HepG2 (cell line): Measurements from ENCODE around the gene ZKSCAN1. TPM values are rescaled to one million over a fixed set of nuclear protein-coding genes. Genes with fewer than 3 reads are reported as not detected.

Experiments used
- AGO1 ChIP-seq: fragments of 200-400 bp; formaldehyde crosslinking; IDR thresholded peaks from 2 replicates; pipeline ENCODE4 v1.6.1; 2017; ENCODE audit warnings: mild to moderate bottlenecking, low read depth, low read length, moderate library complexity; ENCODE audit not compliant: poor library complexity, severe bottlenecking
- AKAP8 ChIP-seq: sonication (generic); formaldehyde crosslinking; IDR thresholded peaks from 2 replicates; pipeline ENCODE4 v1.5.1; 2020; ENCODE audit warnings: mild to moderate bottlenecking, missing genetic modification reagents
- CBX1 ChIP-seq: IDR thresholded peaks from one replicate; pipeline ENCODE4 v1.6.1; 2016; ENCODE audit warnings: antibody characterized with exemption, low read depth
- CC2D1A ChIP-seq: sonication (generic); formaldehyde crosslinking; IDR thresholded peaks from 2 replicates; pipeline ENCODE4 v1.8.1; 2023; ENCODE audit warnings: mild to moderate bottlenecking, missing genetic modification reagents
- FOXK2 ChIP-seq: fragments of 450-650 bp; IDR thresholded peaks from 2 replicates; pipeline ENCODE4 v1.6.1; 2016
- IRX3 ChIP-seq: sonication (generic); formaldehyde crosslinking; IDR thresholded peaks from 2 replicates; pipeline ENCODE4 v1.8.1; 2023; ENCODE audit warnings: mild to moderate bottlenecking, low read depth, missing genetic modification reagents, borderline replicate concordance
- ISL2 ChIP-seq: sonication (generic); formaldehyde crosslinking; IDR thresholded peaks from 2 replicates; pipeline ENCODE4 v1.5.0; 2020; ENCODE audit warnings: missing genetic modification reagents
- KDM3A ChIP-seq: IDR thresholded peaks from 2 replicates; pipeline ENCODE4 v1.6.1; 2018; ENCODE audit warnings: low read depth, missing compliant biosample characterization
- MTA3 ChIP-seq: sonication (generic); formaldehyde crosslinking; IDR thresholded peaks from 2 replicates; pipeline ENCODE4 v1.4.0; 2020; ENCODE audit warnings: missing genetic modification reagents
- NFIB ChIP-seq: sonication (generic); formaldehyde crosslinking; IDR thresholded peaks from 2 replicates; pipeline ENCODE4 v1.9.0; 2021; ENCODE audit warnings: missing genetic modification reagents, mild to moderate bottlenecking, borderline replicate concordance
- POGZ ChIP-seq: sonication (generic); formaldehyde crosslinking; IDR thresholded peaks from 2 replicates; pipeline ENCODE4 v1.4.0; 2020; ENCODE audit warnings: mild to moderate bottlenecking, missing genetic modification reagents
- REST ChIP-seq, 2 experiments: IDR thresholded peaks; 2 replicates each; pipeline ENCODE4 v1.6.1; 2011 to 2012; ENCODE audit warnings: low read length in 2 of 2, borderline replicate concordance in 1 of 2, low read depth in 1 of 2, mild to moderate bottlenecking in 1 of 2, moderate library complexity in 1 of 2
- RFX1 ChIP-seq: fragments of 450-650 bp; IDR thresholded peaks from 2 replicates; pipeline ENCODE4 v1.6.1; 2017
- ZFP91 ChIP-seq: sonication (generic); formaldehyde crosslinking; IDR thresholded peaks from 2 replicates; pipeline ENCODE4 v1.9.0; 2022; ENCODE audit warnings: missing genetic modification reagents, mild to moderate bottlenecking, borderline replicate concordance
- ZNF136 ChIP-seq: sonication (generic); formaldehyde crosslinking; IDR thresholded peaks from 2 replicates; pipeline ENCODE4 v1.8.1; 2022; ENCODE audit warnings: low read depth, mild to moderate bottlenecking, moderate library complexity, missing genetic modification reagents
- ZNF224 ChIP-seq: sonication (generic); formaldehyde crosslinking; IDR thresholded peaks from 2 replicates; pipeline ENCODE4 v1.5.0; 2020; ENCODE audit warnings: mild to moderate bottlenecking, missing genetic modification reagents
- ZNF230 ChIP-seq: sonication (generic); formaldehyde crosslinking; IDR thresholded peaks from 2 replicates; pipeline ENCODE4 v1.4.0; 2020; ENCODE audit warnings: mild to moderate bottlenecking, missing genetic modification reagents
- ZNF362 ChIP-seq: sonication (generic); formaldehyde crosslinking; IDR thresholded peaks from 2 replicates; pipeline ENCODE4 v1.4.0; 2020; ENCODE audit warnings: missing genetic modification reagents, mild to moderate bottlenecking, borderline replicate concordance
- ZNF558 ChIP-seq: sonication (generic); formaldehyde crosslinking; IDR thresholded peaks from 2 replicates; pipeline ENCODE4 v1.9.0; 2022; ENCODE audit warnings: mild to moderate bottlenecking, missing genetic modification reagents, borderline replicate concordance
- ZNF577 ChIP-seq: sonication (generic); formaldehyde crosslinking; IDR thresholded peaks from 2 replicates; pipeline ENCODE4 v1.4.0; 2020; ENCODE audit warnings: mild to moderate bottlenecking, low read depth, missing genetic modification reagents, borderline replicate concordance
- ZNF670 ChIP-seq: sonication (generic); formaldehyde crosslinking; IDR thresholded peaks from 2 replicates; pipeline ENCODE4 v1.8.0; 2022; ENCODE audit warnings: mild to moderate bottlenecking, missing genetic modification reagents, borderline replicate concordance
- ZNF776 ChIP-seq: sonication (generic); formaldehyde crosslinking; IDR thresholded peaks from 2 replicates; pipeline ENCODE4 v1.4.0; 2020; ENCODE audit warnings: mild to moderate bottlenecking, missing genetic modification reagents
- polyA plus RNA-seq, 8 experiments: library from polyadenylated mRNA; depleted of rRNA in 3 of 8; stranded (reverse) in 7 of 8; unstranded in 1 of 8; fragments of >200 nt; fragmentation: Illumina TruSeq in 4 of 8; extraction: Trizol in 4 of 8; gene quantifications; 2 replicates each; pipeline versions ENCODE4 v1.2.1 to v1.2.3, GENCODE V29; 2011 to 2016; ENCODE audit warnings: low read depth in 4 of 8, missing spikeins in 1 of 8, mixed read lengths in 1 of 8; ENCODE audit not compliant: insufficient read depth in 1 of 8
- total RNA-seq, 5 experiments: library from RNA; depleted of rRNA; stranded (reverse); fragments of >200 nt; fragmentation: Illumina TruSeq; extraction: Trizol; gene quantifications; 2 replicates each; pipeline ENCODE4 v1.2.3, GENCODE V29; 2016; ENCODE audit warnings: low read depth in 1 of 5
- TF ChIP-seq, protein P1 (sequence below): conservative IDR thresholded peaks from 2 replicates; pipeline ENCODE4 v1.6.1; 2018; ENCODE audit warnings: missing genetic modification reagents

The ZKSCAN1 gene
- total and polyA plus RNA-seq, 2 of the 13 experiments (the other 11 are each of a cell fraction or from before 2014, with no cell fraction given): 46.4 to 60.6 TPM

DNA sequence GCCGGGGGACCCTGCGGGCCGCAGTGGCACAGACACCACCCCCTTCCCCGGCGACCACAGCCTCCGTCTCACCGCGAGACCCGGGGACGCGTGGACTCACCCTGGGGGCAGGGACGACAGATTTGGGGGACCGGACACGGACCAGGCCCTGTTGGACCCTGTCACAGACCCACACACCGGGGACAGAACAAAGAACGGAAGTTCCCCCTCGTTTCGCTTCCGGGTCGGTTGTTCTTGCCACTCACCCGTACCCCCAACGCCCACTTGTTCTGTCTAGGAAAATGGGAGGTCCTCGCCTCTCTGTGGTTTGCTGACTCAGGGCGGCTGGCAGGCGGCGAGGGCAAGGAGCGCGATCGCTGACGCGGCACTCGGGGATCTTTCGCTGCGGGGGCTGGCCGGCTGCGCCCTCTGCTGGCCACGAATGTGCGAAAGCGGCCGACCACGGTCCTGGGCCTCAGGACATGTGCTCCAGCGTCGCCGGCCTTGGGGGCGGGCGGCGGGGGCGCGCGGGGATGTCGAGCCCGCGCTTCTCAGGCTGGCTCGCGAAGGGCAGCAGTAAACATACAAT lies 66.2 kb downstream of the ZKSCAN1 start, which contains the start of gene ZNF3 (continued):
- no peak for TF ChIP-seq CC2D1A
- peak; percentile 93 for TF ChIP-seq IRX3 (CRISPR knock-in tag)
- peak; percentile 88 for TF ChIP-seq ZNF776 (CRISPR knock-in tag)
- peak; percentile 55; the same call in 1 of the 2 replicates for TF ChIP-seq ZNF230 (CRISPR knock-in tag)
- TF ChIP-seq RFX1: no peak
- peak; percentile 52; the same call in 1 of the 2 replicates for TF ChIP-seq ZNF362
- peak; percentile 74; the same call in 1 of the 2 replicates for TF ChIP-seq ISL2
- TF ChIP-seq ZFP91 (CRISPR knock-in tag): peak; percentile 97
- peak; percentile 20; the same call in 1 of the 2 replicates for TF ChIP-seq ZNF136 (CRISPR knock-in tag)
- peak; percentile 71 for TF ChIP-seq CBX1
- no peak for TF ChIP-seq MTA3 (CRISPR knock-in tag)
- TF ChIP-seq AKAP8: no peak; the same call in 1 of the 2 replicates
- TF ChIP-seq ZNF558 (CRISPR knock-in tag): peak; percentile 91; the same call in 1 of the 2 replicates
- no peak for TF ChIP-seq ZNF577 (CRISPR knock-in tag)
- TF ChIP-seq KDM3A (CRISPR knock-in tag): peak; percentile 100
- TF ChIP-seq POGZ (CRISPR knock-in tag): peak; percentile 86
- 0 out of 4 replicates have a peak, but pooled peaks of 1 of the 2 experiments have one; percentile 26 for TF ChIP-seq REST (IDR thresholded peaks at IDR 0.05; ENCODE audit: borderline replicate concordance in 1 of 2, low read depth in 1 of 2, low read length in 2 of 2)
- TF ChIP-seq FOXK2: peak; percentile 50; the same call in 1 of the 2 replicates
- peak; percentile 47 for TF ChIP-seq AGO1
- TF ChIP-seq ZNF224 (CRISPR knock-in tag): no peak
- TF ChIP-seq ZNF670 (CRISPR knock-in tag): peak; percentile 69
- TF ChIP-seq NFIB (CRISPR knock-in tag): no peak
- TF ChIP-seq, protein P1, sequence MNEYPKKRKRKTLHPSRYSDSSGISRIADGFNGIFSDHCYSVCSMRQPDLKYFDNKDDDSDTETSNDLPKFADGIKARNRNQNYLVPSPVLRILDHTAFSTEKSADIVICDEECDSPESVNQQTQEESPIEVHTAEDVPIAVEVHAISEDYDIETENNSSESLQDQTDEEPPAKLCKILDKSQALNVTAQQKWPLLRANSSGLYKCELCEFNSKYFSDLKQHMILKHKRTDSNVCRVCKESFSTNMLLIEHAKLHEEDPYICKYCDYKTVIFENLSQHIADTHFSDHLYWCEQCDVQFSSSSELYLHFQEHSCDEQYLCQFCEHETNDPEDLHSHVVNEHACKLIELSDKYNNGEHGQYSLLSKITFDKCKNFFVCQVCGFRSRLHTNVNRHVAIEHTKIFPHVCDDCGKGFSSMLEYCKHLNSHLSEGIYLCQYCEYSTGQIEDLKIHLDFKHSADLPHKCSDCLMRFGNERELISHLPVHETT: peak; percentile 98
